GM12872 (cell line): ENCODE data around the gene GALM.

Source experiments
- TF ChIP-seq, protein P1 (sequence below): IDR thresholded peaks from 3 replicates; pipeline ENCODE4 v1.5.1; 2011; ENCODE audit warnings: low read depth, mild to moderate bottlenecking, low read length, moderate library complexity; ENCODE audit not compliant: insufficient read depth

The GALM gene

DNA sequence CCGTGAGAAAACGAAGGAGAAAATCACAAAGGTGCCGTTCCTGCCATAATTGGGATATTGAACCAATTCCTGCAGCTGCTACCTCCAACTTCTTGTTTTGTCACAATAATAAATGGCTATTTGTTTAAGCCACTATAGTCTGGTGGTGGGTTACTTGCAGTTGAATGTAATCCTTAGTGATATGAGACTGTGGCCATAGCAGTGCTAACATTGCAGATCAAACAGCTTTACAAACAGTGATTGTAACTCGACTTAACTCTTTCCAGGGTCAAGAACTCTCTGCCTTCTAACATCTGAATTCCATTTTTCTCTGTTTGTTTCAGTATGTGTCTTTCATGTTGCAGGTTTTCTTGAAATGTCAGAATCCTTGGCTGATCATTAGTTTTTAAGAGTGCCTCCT, 38.5 kb upstream of the GALM start:
- TF ChIP-seq, protein P1, sequence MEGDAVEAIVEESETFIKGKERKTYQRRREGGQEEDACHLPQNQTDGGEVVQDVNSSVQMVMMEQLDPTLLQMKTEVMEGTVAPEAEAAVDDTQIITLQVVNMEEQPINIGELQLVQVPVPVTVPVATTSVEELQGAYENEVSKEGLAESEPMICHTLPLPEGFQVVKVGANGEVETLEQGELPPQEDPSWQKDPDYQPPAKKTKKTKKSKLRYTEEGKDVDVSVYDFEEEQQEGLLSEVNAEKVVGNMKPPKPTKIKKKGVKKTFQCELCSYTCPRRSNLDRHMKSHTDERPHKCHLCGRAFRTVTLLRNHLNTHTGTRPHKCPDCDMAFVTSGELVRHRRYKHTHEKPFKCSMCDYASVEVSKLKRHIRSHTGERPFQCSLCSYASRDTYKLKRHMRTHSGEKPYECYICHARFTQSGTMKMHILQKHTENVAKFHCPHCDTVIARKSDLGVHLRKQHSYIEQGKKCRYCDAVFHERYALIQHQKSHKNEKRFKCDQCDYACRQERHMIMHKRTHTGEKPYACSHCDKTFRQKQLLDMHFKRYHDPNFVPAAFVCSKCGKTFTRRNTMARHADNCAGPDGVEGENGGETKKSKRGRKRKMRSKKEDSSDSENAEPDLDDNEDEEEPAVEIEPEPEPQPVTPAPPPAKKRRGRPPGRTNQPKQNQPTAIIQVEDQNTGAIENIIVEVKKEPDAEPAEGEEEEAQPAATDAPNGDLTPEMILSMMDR = no peak

DNA sequence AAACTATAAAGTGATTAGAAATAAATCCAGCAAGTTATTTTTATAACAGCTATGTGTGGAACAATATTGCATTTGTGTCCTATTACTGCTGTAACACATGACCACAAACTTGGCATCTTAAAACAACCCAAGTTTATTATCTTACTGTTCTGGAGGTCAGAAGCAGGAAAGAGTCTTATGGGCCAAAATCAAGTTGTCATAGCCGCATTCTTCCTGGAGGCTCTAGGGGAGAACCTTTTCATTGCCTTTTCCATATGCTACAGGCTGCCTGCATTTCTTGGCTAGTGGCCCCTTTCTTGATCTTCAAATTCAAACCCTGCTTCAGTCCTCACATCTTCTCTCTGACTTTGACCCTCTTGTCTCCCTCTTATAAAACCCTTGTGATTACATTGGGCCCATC, 36.2 kb upstream of the GALM start:
- TF ChIP-seq, protein P1 = no peak

DNA sequence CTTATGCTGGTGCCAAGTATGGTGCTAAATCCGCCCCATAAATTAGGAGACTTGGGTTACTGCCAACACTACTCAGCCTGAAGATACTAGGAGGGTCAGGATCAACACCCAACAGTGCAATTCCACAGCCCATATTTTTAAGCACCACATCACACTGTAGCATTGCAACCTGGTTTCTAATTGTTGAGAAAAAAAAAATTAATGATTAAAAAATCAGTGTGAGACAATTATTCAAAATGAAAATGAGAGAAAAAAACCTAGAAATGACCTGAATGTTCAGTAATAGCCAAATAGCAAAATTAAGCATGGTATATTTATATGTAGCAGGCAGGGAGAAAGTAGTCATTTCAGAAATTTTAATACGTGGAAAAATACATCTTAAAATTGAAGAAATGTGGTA, 33.9 kb upstream of the GALM start:
- TF ChIP-seq, protein P1 = no peak

DNA sequence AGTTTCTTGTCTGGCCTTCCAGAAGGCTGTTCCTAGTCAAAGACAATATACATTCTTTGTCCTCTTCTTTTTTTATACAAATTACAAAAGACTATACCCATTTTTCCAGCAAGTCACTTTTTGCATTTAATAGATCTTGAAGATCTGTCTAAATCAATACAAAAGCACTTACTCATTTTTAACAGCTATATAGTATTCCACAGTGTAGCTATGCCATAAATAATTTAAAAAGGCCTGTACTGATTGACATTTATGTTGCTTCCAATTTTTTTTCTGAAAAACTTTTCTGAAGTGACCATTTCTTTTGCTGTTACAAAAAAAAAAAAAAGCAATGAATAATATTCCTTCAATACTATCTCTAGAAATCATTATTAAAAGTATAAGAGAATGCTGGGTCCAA, 32.9 kb upstream of the GALM start:
- TF ChIP-seq, protein P1 = no peak

DNA sequence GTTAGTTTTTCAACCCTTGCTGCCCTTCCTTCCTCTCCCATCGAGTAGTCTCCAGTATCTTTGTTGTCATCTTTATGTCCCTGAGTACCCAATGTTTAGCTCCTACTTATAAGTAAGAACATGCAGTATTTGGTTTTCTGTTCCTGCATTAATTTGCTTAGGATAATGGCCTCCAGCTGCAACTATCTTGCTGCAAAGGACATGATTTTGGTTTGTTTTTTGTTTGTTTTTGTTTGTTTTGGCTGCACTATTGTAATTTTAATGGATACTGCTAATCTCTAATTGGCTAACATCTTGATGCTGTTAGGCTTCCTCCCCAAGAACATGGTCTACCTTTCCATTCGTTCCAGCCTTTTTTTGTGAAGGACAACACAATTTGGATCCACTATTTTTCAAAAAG, 32.0 kb upstream of the GALM start:
- TF ChIP-seq, protein P1 = no peak

DNA sequence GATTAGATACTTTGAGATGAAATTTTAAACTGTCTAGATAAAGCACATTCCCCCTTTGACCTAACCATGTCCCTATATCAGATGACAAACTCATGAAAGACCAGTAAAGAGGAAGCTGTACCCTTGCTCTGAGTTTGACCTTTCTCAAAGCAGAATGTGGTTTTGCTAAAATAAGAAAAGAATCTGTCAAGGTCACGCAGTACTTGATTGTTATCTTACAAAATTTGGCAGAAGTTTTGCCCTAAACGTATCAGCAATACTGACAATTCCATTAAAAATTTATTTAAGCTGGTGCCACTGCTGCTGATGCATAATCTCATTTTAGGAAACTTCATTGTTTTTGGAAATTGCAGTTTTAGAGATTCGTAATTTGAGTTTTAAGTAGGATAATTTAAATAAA, 31.2 kb upstream of the GALM start:
- TF ChIP-seq, protein P1 = no peak

DNA sequence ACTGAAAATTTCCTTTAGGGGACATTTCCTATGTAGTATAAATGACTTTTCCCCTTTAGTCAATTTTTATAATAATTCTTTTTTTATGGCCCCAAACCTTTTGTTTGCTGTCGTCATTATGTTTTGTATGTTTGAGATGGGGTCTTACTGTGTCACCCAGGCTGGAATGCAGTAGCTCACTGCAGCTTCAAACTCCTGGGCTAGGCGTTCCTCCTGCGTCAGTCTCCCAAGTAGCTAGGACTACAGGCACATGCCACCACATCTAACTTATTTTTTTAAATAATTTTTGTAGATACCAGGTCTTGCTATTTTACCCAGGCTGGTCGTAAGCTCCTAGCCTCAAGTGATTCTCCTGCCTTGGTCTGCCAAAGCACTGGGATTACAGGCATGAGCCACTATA, 30.8 kb upstream of the GALM start:
- TF ChIP-seq, protein P1 = no peak

DNA sequence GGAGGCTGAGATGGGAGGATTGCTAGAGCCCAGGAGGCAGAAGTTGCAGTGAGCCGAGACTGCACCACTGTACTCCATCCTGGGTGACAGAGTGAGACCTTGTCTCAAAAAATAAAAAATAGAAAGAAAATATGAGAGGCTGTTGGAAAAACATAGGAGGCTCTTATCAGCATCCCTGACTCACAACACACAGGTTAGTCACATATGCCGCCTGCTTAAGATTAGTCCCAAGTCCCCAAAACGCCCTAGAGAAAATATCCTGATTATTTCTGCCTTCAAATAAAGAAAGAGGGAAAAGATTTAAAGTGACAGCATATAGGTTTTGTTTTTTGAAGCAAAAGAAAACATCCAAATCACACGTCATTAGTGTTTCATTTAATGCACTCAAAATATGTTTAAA, 29.8 kb upstream of the GALM start:
- TF ChIP-seq, protein P1 = no peak
